Measurements from ENCODE around the gene PTPRK. TPM values are rescaled to one million over a fixed set of nuclear protein-coding genes. Genes with fewer than 3 reads are reported as not detected.

PTPRK gene
- total and polyA plus RNA-seq, 4 donors = 12.1 to 61.2 (median 29.1) TPM

- TF ChIP-seq, protein P1, sequence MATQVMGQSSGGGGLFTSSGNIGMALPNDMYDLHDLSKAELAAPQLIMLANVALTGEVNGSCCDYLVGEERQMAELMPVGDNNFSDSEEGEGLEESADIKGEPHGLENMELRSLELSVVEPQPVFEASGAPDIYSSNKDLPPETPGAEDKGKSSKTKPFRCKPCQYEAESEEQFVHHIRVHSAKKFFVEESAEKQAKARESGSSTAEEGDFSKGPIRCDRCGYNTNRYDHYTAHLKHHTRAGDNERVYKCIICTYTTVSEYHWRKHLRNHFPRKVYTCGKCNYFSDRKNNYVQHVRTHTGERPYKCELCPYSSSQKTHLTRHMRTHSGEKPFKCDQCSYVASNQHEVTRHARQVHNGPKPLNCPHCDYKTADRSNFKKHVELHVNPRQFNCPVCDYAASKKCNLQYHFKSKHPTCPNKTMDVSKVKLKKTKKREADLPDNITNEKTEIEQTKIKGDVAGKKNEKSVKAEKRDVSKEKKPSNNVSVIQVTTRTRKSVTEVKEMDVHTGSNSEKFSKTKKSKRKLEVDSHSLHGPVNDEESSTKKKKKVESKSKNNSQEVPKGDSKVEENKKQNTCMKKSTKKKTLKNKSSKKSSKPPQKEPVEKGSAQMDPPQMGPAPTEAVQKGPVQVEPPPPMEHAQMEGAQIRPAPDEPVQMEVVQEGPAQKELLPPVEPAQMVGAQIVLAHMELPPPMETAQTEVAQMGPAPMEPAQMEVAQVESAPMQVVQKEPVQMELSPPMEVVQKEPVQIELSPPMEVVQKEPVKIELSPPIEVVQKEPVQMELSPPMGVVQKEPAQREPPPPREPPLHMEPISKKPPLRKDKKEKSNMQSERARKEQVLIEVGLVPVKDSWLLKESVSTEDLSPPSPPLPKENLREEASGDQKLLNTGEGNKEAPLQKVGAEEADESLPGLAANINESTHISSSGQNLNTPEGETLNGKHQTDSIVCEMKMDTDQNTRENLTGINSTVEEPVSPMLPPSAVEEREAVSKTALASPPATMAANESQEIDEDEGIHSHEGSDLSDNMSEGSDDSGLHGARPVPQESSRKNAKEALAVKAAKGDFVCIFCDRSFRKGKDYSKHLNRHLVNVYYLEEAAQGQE (IDR thresholded peaks at IDR 0.05) = no peak
- TF ChIP-seq YY1 (IDR thresholded peaks at IDR 0.05) (no peak), FOXA1 (IDR thresholded peaks at IDR 0.05) (no peak), CTCF (IDR thresholded peaks at IDR 0.05; ENCODE audit: low read depth, low read length, missing input control) (no peak), HNF4G (IDR thresholded peaks at IDR 0.05) (no peak), MAX (IDR thresholded peaks at IDR 0.05) (no peak), JUND (IDR thresholded peaks at IDR 0.05) (no peak)
These were observed 548.4 kb downstream of the PTPRK start (continued) for GRCh38 chr6:127971945-127972391.

- no peak overlapping the region for H3K27ac ChIP-seq (ENCODE audit: low read depth in 1 of 2, low read length in 2 of 2)
- DNase-seq (ENCODE audit: low spot score) = no peak
- H3K9ac ChIP-seq (ENCODE audit: low read depth in 1 of 2, low read length in 2 of 2) = no peak overlapping the region
- no peak overlapping the region for H3K4me3 ChIP-seq (ENCODE audit: low read depth in 1 of 3, low read length in 3 of 3)
- TF ChIP-seq EGR1 (IDR thresholded peaks at IDR 0.05; ENCODE audit: low read depth in 2 of 2) (no peak), GABPA (IDR thresholded peaks at IDR 0.05 in 1 of 2, conservative IDR thresholded peaks at IDR 0.05 in 1 of 2) (no peak), CTCF (IDR thresholded peaks at IDR 0.05; ENCODE audit: low read depth, low read length, missing input control) (no peak), HNF4A (conservative IDR thresholded peaks at IDR 0.05) (no peak), JUND (IDR thresholded peaks at IDR 0.05) (no peak), YY1 (IDR thresholded peaks at IDR 0.05) (no peak), ATF3 (IDR thresholded peaks at IDR 0.05) (no peak), FOXA2 (IDR thresholded peaks at IDR 0.05) (no peak), FOXA1 (IDR thresholded peaks at IDR 0.05) (no peak), RXRA (IDR thresholded peaks at IDR 0.05) (no peak)
- TF ChIP-seq, protein P1 (IDR thresholded peaks at IDR 0.05) = no peak
- WGBS = 91% methylated on average over 2 of the region's 2 CpGs
- H3K9me3 ChIP-seq (ENCODE audit: control insufficient read depth in 4 of 4, low read length in 3 of 4) = no peaks in the 10 kb centered on the region
- H3K27me3 ChIP-seq (ENCODE audit: control insufficient read depth in 4 of 4, insufficient read depth in 4 of 4, low read length in 3 of 4) = no peaks in the 10 kb centered on the region
- peaks cover 2 to 35% (median 25%) of the 10 kb centered on the region in 4 donors for H3K36me3 ChIP-seq (ENCODE audit: control insufficient read depth in 4 of 4, insufficient read depth in 3 of 4, low read depth in 1 of 4, low read length in 3 of 4)
- H3K4me1 ChIP-seq (ENCODE audit: control insufficient read depth in 4 of 4, insufficient read depth in 4 of 4, low read length in 3 of 4) = no peaks in the 10 kb centered on the region
These were observed 549.0 kb downstream of the PTPRK start for GRCh38 chr6:127971386-127971785.

All from liver (tissue), 9 donors.